CD4-positive, alpha-beta T cell treated with Interleukin-10 for 1 hour (primary cell): ENCODE results near the gene AKTIP.

Experiments used
- DNase-seq: peaks from one replicate; pipeline ENCODE4 v3.0.0-alpha.2; 2020

The AKTIP gene

GRCh38 chr16:53476867-53477266 lies 26.1 kb downstream of the AKTIP start:
- DNase-seq = no peak

GRCh38 chr16:53465606-53466280 lies 37.3 kb downstream of the AKTIP start:
- no peak for DNase-seq

- DNase-seq = no peak
Measured at GRCh38 chr16:53458635-53459034, 44.4 kb downstream of the AKTIP start.

- peak; percentile 85 for DNase-seq
Measured at GRCh38 chr16:53457670-53458069, 45.3 kb downstream of the AKTIP start.

GRCh38 chr16:53456625-53457024 lies 46.4 kb downstream of the AKTIP start:
- peak; percentile 75 for DNase-seq

- DNase-seq = peak; percentile 49
Measured at GRCh38 chr16:53453928-53454327, 49.1 kb downstream of the AKTIP start.

GRCh38 chr16:53449816-53450517 lies 53.0 kb downstream of the AKTIP start:
- no peak for DNase-seq

GRCh38 chr16:53446090-53446489 lies 56.9 kb downstream of the AKTIP start:
- no peak for DNase-seq

- no peak for DNase-seq
Measured at GRCh38 chr16:53445534-53445933, 57.5 kb downstream of the AKTIP start.
